Astrocyte (in vitro differentiated cells and primary cell): Measurements from ENCODE around the gene FGGY. TPM values are rescaled to one million over a fixed set of nuclear protein-coding genes. Genes with fewer than 3 reads are reported as not detected.

Source experiments
- DNase-seq: peaks from one replicate; pipeline ENCODE4 v3.0.0-alpha.2; 2010; ENCODE audit warnings: low read depth
- FAIRE-seq: peaks from 2 replicates; lab custom pipeline; 2011; peaks lifted over from hg19 to GRCh38; lab: Jason Lieb, UNC
- H2AFZ ChIP-seq: 2 replicates; pipeline ENCODE4 v1.6.0; 2012; ENCODE audit warnings: low read depth, low read length, inconsistent platforms
- H3K27ac ChIP-seq: 2 replicates; pipeline ENCODE4 v1.5.1; 2011; ENCODE audit warnings: low read depth, low read length, inconsistent platforms
- H3K27me3 ChIP-seq: 2 replicates; pipeline ENCODE4 v1.6.0; 2011; ENCODE audit warnings: low read length, inconsistent platforms; ENCODE audit not compliant: insufficient read depth
- H3K36me3 ChIP-seq: 2 replicates; pipeline ENCODE4 v1.5.1; 2011; ENCODE audit warnings: low read length, inconsistent platforms; ENCODE audit not compliant: insufficient read depth
- H3K4me1 ChIP-seq: 2 replicates; pipeline ENCODE4 v1.5.1; 2011; ENCODE audit warnings: low read length, inconsistent platforms; ENCODE audit not compliant: insufficient read depth
- H3K4me2 ChIP-seq: 2 replicates; pipeline ENCODE4 v1.6.0; 2012; ENCODE audit warnings: low read length, inconsistent platforms
- H3K4me3 ChIP-seq: 2 replicates; pipeline ENCODE4 v1.5.1; 2011; ENCODE audit warnings: low read depth, mild to moderate bottlenecking, low read length, inconsistent platforms; ENCODE audit not compliant: insufficient read depth
- H3K79me2 ChIP-seq: 2 replicates; pipeline ENCODE4 v1.6.0; 2012; ENCODE audit warnings: mild to moderate bottlenecking, low read length, inconsistent platforms; ENCODE audit not compliant: insufficient read depth
- H3K9ac ChIP-seq: 2 replicates; pipeline ENCODE4 v1.6.0; 2012; ENCODE audit warnings: mild to moderate bottlenecking, low read length, inconsistent platforms
- H3K9me3 ChIP-seq: 2 replicates; pipeline ENCODE4 v1.5.1; 2012; ENCODE audit warnings: low read depth, mild to moderate bottlenecking, low read length, inconsistent platforms; ENCODE audit not compliant: insufficient read depth
- H4K20me1 ChIP-seq: 2 replicates; pipeline ENCODE4 v1.6.0; 2012; ENCODE audit warnings: low read length, inconsistent platforms; ENCODE audit not compliant: insufficient read depth
- H3K27ac Mint-ChIP-seq: one replicate; pipeline ENCODE4 v1.8.0; 2021; ENCODE audit warnings: mild to moderate bottlenecking, mixed read lengths; ENCODE audit not compliant: unreplicated experiment
- H3K27me3 Mint-ChIP-seq: one replicate; pipeline ENCODE4 v1.8.0; 2021; ENCODE audit warnings: low read depth, mixed read lengths; ENCODE audit not compliant: unreplicated experiment
- H3K36me3 Mint-ChIP-seq: one replicate; pipeline ENCODE4 v1.8.0; 2021; ENCODE audit warnings: low read depth, mixed read lengths; ENCODE audit not compliant: unreplicated experiment
- H3K4me1 Mint-ChIP-seq: one replicate; pipeline ENCODE4 v1.8.0; 2021; ENCODE audit warnings: low read depth, mixed read lengths; ENCODE audit not compliant: unreplicated experiment
- H3K4me3 Mint-ChIP-seq: one replicate; pipeline ENCODE4 v1.8.0; 2021; ENCODE audit warnings: mild to moderate bottlenecking, moderate library complexity, mixed read lengths; ENCODE audit not compliant: unreplicated experiment
- H3K9me3 Mint-ChIP-seq: one replicate; pipeline ENCODE4 v1.8.0; 2021; ENCODE audit warnings: mild to moderate bottlenecking, mixed read lengths; ENCODE audit not compliant: unreplicated experiment
- EZH2 ChIP-seq: IDR thresholded peaks from 2 replicates; pipeline ENCODE4 v1.6.1; 2012; ENCODE audit warnings: mild to moderate bottlenecking, low read length, inconsistent platforms; ENCODE audit not compliant: insufficient read depth
- total RNA-seq: library from RNA; stranded (reverse); gene quantifications from 2 replicates; pipeline ENCODE4 v1.2.1, GENCODE V29; 2021
- TF ChIP-seq, protein P1 (sequence below): IDR thresholded peaks from 2 replicates; pipeline ENCODE4 v1.5.1; 2011; ENCODE audit warnings: low read depth, mild to moderate bottlenecking, inconsistent platforms, low read length, moderate library complexity; ENCODE audit not compliant: insufficient read depth

FGGY gene
- total RNA-seq, 1 donor from 2014 or later = 6.8 TPM

DNA sequence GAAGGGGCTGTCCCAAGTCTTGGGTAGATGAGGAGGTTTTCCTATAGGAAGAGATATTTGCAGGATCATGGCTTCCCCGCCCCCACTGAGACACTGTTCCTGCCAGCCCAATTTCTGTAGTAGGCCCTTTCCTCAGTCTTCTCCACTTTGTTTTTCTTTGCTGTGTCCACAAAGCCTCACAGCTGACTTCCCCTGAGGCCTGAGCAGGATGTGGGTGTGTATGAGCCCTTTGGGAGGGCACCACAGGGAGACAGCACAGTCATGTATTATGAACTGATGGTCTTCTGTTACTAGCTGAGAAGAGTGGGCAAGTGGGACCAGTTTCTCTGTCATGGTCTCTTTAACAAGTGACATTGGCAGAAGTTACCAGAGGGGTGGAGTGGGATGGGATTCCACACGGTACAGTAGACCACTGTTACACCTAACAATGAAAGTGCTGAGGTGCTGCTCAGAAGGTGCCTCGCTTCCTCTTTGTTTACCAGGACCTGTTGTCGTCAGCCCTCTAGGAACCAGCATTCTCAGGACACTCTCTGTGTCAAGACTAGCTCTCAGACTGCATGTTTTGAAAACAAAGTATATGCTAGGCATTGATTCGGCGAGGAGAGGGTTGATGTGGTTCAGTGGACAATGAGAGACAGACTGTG is 264.0 kb downstream of the FGGY start:
- no peaks in the 10 kb centered on the region for H3K79me2 ChIP-seq
- no peak overlapping the region for H3K27ac ChIP-seq
- H3K9me3 ChIP-seq = peaks cover 3% of the 10 kb centered on the region
- no peaks in the 10 kb centered on the region for H3K36me3 ChIP-seq
- H3K4me3 Mint-ChIP-seq = no peak overlapping the region
- H3K4me1 ChIP-seq = no peaks in the 10 kb centered on the region
- no peak overlapping the region for H3K4me3 ChIP-seq
- no peaks in the 10 kb centered on the region for H3K27me3 ChIP-seq
- FAIRE-seq (no peak), DNase-seq (no peak)
- H3K4me2 ChIP-seq = no peak overlapping the region
- H4K20me1 ChIP-seq = no peaks in the 10 kb centered on the region
- no peak overlapping the region for H3K9ac ChIP-seq
- H3K9me3 Mint-ChIP-seq = peaks cover 23% of the 10 kb centered on the region
- TF ChIP-seq, protein P1, sequence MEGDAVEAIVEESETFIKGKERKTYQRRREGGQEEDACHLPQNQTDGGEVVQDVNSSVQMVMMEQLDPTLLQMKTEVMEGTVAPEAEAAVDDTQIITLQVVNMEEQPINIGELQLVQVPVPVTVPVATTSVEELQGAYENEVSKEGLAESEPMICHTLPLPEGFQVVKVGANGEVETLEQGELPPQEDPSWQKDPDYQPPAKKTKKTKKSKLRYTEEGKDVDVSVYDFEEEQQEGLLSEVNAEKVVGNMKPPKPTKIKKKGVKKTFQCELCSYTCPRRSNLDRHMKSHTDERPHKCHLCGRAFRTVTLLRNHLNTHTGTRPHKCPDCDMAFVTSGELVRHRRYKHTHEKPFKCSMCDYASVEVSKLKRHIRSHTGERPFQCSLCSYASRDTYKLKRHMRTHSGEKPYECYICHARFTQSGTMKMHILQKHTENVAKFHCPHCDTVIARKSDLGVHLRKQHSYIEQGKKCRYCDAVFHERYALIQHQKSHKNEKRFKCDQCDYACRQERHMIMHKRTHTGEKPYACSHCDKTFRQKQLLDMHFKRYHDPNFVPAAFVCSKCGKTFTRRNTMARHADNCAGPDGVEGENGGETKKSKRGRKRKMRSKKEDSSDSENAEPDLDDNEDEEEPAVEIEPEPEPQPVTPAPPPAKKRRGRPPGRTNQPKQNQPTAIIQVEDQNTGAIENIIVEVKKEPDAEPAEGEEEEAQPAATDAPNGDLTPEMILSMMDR = no peak
- TF ChIP-seq EZH2 = no peak
- no peaks in the 10 kb centered on the region for H3K27me3 Mint-ChIP-seq
- H2AFZ ChIP-seq = no peak overlapping the region
- H3K36me3 Mint-ChIP-seq = peaks cover 12% of the 10 kb centered on the region
- peaks cover 7% of the 10 kb centered on the region for H3K4me1 Mint-ChIP-seq
- H3K27ac Mint-ChIP-seq = no peak overlapping the region

DNA sequence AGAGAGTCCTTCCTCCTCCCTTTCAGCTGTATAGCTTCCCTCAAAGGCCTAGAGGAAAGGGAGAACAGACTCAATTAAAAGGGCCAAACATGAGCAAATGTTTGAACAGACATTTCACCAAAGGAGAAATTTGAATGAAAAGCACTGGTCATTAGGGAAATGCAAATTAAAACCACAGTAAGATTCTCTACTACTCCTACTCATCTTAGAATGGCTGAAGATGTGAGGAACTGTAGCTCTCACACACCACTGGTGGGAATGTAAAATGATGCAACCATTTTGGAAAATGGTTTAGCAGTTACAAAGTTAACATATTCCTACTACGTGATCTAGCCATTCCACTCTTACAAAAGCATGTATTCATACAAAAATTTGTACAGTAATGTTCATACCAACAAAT is 264.9 kb downstream of the FGGY start:
- Histone ChIP-seq H3K9me3 (peaks cover 3% of the 10 kb centered on the region), H3K9ac (no peak overlapping the region), H2AFZ (no peak overlapping the region), H3K4me1 (no peaks in the 10 kb centered on the region), H3K4me2 (no peak overlapping the region), H3K27ac (no peak overlapping the region), H3K4me3 (no peak overlapping the region), H3K36me3 (no peaks in the 10 kb centered on the region), H3K27me3 (no peaks in the 10 kb centered on the region), H3K79me2 (no peaks in the 10 kb centered on the region), H4K20me1 (no peaks in the 10 kb centered on the region)
- H3K9me3 Mint-ChIP-seq = peaks cover 23% of the 10 kb centered on the region
- peaks cover 12% of the 10 kb centered on the region for H3K36me3 Mint-ChIP-seq
- TF ChIP-seq, protein P1 = no peak
- TF ChIP-seq EZH2 = no peak
- H3K4me3 Mint-ChIP-seq = no peak overlapping the region
- peaks cover 7% of the 10 kb centered on the region for H3K4me1 Mint-ChIP-seq
- DNase-seq (peak; percentile 34), FAIRE-seq (no peak)
- H3K27ac Mint-ChIP-seq = no peak overlapping the region
- H3K27me3 Mint-ChIP-seq = no peaks in the 10 kb centered on the region

DNA sequence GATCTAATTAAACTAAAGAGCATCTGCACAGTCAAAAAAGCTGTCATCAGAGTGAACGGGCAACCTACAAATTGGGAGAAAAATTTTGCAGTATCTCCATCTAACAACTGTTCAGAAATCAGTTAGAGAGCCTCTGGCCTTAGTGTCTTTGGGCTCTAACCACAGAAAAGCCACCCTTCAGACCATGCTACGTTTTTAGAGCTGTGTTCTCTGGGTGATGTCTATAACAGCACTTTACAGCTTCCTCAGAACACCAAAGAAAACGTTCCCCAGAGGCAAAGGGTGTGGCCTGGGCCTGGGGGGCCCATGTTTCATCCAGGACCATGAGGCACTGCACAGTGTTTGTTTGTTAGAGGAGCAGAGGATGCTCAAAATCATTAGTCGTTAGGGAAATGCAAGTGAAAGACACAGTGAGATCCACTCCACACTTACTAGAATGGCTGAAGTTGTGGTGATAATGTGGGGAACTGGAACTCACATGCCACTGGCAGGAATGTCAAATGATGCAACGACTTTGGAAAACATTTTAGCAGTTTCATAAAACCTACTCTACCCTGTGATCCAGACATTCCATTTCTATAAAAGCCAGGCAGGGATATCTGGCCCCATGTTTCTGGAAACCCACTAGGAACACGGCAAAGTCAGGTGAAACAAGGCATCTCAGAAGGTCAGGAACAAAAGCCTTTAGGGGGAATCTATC is 267.4 kb downstream of the FGGY start:
- Histone ChIP-seq H3K79me2 (no peaks in the 10 kb centered on the region), H3K9ac (no peak overlapping the region), H3K27ac (no peak overlapping the region), H3K27me3 (no peaks in the 10 kb centered on the region), H4K20me1 (no peaks in the 10 kb centered on the region), H3K4me2 (no peak overlapping the region), H3K9me3 (no peaks in the 10 kb centered on the region), H3K4me1 (no peaks in the 10 kb centered on the region), H3K4me3 (no peak overlapping the region), H2AFZ (no peak overlapping the region), H3K36me3 (no peaks in the 10 kb centered on the region)
- Mint-ChIP-seq H3K4me1 (peaks cover 7% of the 10 kb centered on the region), H3K4me3 (no peak overlapping the region), H3K27ac (no peak overlapping the region), H3K9me3 (peaks cover 7% of the 10 kb centered on the region), H3K36me3 (peaks cover 2% of the 10 kb centered on the region), H3K27me3 (no peaks in the 10 kb centered on the region)
- TF ChIP-seq EZH2 = no peak
- DNase-seq (no peak), FAIRE-seq (no peak)
